Skin epidermis (tissue), 12 donors: Measurements from ENCODE around the gene NRSN2.
"Not testable (repeated sequence)": the region's sequence is repeated elsewhere in the genome, so short reads cannot be mapped to it uniquely, and the experiment has no call there.

ENCODE experiments used
- H3K27ac ChIP-seq, 21 experiments: fragments of 200-600 bp; sonication (generic) in 11 of 21; one replicate each; pipeline ENCODE4 v1.5.0; 2020; ENCODE audit warnings: mild to moderate bottlenecking in 3 of 21, inconsistent platforms in 2 of 21, moderate library complexity in 2 of 21
- H3K4me3 ChIP-seq, 7 experiments: fragments of 200-600 bp; sonication (generic) in 2 of 7; one replicate each; pipeline ENCODE4 v1.5.0; 2020; ENCODE audit warnings: inconsistent platforms in 2 of 7, mild to moderate bottlenecking in 2 of 7, moderate library complexity in 1 of 7

The NRSN2 gene

DNA sequence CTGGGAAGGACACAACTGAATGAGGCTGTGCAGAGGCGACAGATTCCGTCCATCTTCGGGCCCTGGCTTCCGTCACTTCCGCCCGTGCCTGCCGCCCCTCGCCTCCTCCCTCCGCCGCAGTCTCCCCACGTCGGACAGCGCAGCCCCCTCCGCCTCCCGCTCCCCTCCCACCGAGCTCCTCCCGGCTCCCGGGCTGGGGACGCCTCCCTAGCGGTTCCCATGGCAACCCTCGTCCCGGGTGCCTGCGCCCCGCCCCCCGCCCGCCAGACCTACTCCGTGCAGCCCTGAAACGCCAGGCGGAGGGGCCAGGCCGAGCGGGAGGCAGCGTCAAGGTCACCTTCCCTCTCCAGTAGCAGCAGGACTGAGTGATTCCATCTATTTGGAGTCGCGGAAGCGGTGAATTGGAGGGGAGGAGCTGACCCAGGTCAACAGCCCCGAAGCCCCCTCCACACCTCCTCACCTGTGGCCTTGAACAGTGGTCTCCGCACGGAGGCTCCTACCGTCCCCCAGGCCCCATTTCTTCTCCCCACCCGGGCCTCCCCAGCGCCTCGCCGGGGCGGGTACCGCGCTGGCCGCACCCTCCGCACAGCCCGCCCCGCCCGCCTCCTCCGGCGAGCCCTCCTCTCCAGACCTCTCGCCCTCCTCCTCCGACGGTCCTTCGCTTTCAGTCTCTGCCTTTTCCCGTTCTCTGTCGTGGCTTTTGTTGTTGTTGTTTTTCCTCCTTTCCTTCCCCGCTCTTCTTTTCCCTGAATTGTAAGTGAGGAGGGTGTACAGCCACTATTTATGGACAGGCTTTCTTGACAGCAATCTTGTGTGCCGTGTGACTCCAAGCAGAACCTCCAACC lies 951 bp downstream of the NRSN2 start:
- peak overlapping the region; percentile 65 to 84 (median 72) for H3K4me3 ChIP-seq
- peak overlapping the region; percentile 56 to 89 (median 81) for H3K27ac ChIP-seq

DNA sequence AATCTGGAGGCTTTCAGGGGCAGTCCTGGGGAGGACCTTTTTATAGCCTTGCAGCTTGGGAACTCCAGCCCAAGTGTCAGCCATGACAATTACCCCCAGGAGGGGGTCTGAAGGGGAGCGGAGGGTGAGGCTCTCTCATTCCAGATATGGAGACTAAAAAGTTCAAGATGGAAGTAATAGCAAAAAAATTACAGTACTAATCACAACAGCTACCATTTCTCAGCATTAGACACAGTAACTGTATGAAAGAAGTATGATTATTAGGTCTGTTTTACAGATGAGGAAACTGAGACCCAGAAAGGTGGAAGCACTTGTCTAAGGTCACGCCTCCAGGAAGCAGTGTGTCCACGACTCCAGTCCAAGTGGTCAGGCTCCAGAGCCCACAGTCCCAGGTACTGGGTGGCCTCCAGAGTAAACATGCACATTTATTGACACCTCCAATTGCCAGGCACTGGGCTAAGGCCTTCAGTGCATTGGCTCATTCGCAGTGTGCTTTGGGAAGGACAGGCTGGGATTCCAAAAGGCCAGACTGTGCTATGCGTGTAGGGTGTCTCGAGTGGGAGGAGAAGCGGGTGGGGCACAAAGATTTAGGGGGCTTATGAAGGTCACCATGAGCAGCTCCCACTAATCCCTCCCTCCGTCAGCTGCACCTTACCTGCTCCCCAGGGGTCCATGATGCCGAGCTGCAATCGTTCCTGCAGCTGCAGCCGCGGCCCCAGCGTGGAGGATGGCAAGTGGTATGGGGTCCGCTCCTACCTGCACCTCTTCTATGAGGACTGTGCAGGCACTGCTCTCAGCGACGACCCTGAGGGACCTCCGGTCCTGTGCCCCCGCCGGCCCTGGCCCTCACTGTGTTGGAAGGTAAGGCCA lies 2.3 kb downstream of the NRSN2 start:
- Histone ChIP-seq H3K27ac (no peak overlapping the region), H3K4me3 (no peak overlapping the region)

DNA sequence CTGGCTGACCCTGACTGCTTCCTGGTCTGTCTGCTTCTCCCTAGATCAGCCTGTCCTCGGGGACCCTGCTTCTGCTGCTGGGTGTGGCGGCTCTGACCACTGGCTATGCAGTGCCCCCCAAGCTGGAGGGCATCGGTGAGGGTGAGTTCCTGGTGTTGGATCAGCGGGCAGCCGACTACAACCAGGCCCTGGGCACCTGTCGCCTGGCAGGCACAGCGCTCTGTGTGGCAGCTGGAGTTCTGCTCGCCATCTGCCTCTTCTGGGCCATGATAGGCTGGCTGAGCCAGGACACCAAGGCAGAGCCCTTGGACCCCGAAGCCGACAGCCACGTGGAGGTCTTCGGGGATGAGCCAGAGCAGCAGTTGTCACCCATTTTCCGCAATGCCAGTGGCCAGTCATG lies 6.3 kb downstream of the NRSN2 start:
- Histone ChIP-seq H3K27ac (no peak overlapping the region), H3K4me3 (no peak overlapping the region)

DNA sequence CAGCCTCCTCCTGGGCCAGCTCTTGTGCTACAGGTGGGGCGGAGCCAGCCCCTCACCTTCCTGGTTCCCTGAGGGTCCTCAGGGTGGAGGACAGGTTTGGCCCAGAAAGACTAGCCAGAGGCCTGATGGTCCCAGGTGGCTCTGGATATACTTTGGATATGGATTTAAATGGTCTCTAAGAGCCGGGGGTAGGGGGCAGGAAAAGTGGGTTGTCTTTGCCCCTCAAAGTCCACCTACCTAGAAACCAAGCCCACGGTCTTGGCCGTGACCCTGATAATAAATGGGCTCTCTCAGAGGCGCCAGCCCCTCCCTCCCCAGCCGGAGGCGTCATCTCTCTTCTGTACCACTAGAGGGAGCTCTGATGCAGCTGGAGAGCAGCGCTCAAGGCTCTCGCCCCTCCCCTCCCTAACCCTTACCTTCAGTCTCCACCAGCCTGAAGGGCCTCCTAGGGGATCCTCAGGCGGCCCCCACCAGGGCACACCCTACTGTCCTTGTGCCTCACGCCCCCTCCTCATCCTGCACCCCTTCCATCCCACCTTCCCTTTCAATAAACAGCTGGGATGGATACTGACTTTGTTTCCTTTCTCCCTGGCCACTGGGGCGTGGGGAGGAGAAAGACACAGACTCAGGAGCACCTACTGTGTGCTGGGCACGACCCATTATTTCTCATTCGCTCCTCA lies 7.5 kb downstream of the NRSN2 start:
- H3K4me3 ChIP-seq, result no peak overlapping the region
- no peak overlapping the region for H3K27ac ChIP-seq

DNA sequence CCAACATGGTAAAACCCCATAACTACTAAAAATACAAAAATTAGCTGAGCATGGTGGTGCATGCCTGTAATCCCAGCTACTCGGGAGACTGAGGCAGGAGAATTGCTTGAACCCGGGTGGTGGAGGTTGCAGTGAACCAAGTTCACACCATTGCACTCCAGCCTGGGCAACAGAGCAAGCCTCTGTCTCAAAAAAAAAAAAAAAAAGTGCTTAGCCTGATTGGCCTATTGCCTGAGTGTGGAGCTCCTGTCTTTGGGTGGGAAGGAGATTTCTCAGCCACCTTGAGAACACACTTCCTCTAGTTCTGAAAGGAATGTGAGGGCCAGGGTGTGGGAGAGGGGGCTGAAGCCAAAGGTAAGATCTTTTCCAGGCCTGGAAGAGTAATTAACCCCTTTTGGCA lies 9.2 kb downstream of the NRSN2 start:
- H3K4me3 ChIP-seq, result not testable (repeated sequence)

DNA sequence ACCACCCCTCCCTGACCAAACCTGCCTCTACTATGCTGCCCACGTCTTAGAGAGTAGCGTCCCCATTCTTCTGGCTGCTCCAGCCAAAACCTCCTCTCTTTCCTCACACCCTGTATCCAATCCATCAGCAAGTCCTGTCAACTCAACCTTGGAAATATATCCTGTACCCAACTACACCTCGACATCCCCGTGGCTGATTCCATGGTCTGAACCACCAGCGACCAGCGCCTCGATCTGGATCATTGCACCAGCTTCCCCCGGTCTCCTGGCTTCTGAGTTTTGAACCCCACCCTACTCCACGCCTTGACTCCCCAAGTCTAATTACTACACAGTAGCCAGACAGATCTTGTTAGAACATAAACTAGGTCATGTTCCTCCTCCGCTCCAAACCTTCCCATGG lies 9.8 kb downstream of the NRSN2 start:
- peak overlapping the region in 2 of 21 experiments; percentile 14 to 47 for H3K27ac ChIP-seq
- H3K4me3 ChIP-seq, result no peak overlapping the region

More for the DNA sequence above, 9.2 kb downstream of the NRSN2 start:
- H3K27ac ChIP-seq, result peak overlapping the region in 2 of 21 experiments; percentile 14 to 47

DNA sequence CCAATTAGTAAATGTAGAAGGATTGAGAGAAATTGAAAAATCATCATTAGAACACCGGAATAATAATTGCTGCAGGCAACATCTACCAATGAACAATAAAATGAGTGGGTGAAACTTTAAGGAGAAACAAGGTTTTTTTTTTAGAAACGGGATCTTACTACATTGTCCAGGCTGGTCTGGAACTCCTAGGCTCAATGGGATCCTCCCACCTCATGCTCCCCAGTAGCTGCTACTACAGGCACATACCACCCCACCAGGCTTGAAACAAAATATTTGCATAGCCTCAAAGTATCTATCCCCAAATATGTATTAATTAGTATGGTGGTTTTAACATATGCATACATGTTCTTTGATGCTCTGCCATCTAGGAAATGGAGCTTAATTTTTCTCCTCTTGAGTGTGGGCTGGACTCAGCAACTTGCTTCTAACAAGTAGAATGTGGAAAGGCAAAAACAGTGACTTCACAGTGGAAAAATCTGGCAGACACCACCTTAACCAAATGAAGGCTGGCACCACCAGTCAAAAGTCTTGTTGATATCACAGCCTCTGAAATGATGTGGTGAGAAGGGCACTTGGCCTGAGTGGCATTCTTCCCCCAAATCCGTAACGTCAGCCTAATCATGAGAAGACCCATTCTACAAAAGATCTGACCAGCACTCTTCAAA lies 12.1 kb downstream of the NRSN2 start:
- peak overlapping the region in 2 of 21 experiments; percentile 7 to 14 for H3K27ac ChIP-seq
- no peak overlapping the region for H3K4me3 ChIP-seq

DNA sequence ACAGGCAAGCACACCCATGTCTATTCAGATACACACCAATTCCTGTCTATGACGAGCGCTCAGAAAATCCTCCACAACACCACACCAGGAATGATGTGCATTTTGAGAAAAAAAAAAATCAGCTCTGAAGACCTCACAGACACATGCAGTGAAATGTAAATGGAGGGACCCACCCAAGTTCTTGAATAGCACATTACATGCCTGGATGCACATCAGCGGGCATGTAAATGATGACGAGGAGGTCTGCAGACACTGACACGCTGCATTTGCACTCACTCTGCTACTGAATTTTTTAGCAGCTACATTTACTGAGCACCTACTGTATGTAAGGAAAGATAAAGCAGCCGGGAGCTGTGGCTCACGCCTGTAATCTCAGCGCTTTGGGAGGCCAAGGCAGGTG lies 14.7 kb downstream of the NRSN2 start:
- peak overlapping the region in 1 of 21 experiments; percentile 11 for H3K27ac ChIP-seq
- H3K4me3 ChIP-seq, result no peak overlapping the region

DNA sequence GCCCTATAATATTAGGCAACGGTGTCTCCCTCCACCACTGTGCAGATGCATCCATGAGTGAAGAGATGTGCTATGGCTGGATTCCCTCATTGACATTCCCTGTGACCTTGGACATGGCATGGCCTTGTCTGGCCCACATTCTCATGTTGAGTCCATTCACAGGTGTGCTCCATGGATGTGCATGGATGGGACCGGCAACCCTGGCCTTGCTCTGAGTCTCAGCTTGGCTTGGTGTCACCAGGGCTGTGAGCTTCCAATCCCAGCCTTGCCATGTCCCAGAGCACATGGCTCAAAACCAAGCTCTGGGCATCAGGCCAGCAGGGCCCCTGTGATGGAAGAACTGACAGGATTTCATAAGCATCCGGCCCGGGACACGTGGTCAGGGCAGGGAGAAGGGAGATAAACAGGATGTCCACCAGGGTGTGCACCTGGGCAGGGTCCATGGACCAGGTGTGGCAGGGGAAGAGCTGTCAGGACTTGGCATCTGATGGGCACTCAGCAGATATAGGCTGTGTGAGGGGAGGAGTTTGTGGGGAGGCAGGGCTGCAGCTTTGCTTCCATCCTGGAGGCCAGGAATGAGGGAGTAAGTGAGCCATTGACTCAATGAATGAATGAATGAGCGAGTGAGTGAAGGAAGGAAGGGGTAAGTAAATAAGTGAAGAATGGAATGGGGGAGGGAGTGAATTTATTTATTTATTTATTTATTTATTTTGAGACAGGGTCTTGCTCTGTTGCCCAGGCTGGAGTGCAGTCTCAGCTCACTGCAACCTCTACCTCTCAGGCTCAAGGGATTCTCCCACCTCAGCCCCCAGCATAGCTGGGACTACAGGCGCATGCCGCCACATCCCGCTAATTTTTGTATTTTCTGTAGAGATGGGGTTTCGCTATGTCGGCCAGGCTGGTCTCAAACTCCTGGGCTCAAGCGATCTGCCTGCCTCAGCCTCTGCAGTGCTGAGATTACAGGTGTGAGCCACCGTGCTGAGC lies 15.7 kb downstream of the NRSN2 start:
- Histone ChIP-seq H3K4me3 (no peak overlapping the region), H3K27ac (peak overlapping the region in 2 of 21 experiments; percentile 1 to 2)

DNA sequence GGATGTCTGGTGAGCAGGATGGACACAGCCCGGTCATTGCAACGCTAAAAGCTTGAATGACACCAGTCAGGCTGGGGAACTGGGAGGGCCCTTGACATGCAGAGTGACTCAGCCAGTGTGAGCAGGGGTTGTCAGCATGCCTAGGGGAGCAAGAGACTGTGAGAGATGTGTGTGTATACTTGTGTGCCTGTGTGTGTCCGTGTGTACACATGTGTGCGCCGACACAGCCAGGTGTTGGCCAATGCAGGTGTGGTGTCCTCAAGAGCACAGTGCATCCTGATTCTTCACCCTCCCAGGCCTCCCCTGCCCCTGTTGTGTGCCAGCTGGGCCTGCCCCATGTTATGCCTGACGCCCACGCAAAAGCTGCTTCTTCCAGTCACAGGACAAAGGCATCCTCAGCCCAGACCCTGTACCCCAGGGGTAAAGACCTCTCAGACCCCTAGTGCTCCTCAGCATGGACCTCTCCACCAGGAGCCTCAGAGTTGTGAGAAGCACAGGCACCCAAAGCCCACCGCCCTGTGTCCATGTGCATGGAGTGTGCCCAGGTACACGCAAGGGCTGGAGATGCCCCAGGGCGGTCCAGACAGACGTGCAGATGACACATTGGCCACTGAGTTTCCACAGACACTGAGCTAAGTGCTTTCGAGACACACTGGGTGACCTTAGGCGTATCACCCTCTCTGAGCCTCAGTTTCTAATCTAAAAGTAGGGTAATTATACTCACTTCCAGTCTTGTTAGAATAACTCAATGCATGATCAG lies 16.6 kb downstream of the NRSN2 start:
- H3K4me3 ChIP-seq, result no peak overlapping the region
- peak overlapping the region in 2 of 21 experiments; percentile 1 to 6 for H3K27ac ChIP-seq

DNA sequence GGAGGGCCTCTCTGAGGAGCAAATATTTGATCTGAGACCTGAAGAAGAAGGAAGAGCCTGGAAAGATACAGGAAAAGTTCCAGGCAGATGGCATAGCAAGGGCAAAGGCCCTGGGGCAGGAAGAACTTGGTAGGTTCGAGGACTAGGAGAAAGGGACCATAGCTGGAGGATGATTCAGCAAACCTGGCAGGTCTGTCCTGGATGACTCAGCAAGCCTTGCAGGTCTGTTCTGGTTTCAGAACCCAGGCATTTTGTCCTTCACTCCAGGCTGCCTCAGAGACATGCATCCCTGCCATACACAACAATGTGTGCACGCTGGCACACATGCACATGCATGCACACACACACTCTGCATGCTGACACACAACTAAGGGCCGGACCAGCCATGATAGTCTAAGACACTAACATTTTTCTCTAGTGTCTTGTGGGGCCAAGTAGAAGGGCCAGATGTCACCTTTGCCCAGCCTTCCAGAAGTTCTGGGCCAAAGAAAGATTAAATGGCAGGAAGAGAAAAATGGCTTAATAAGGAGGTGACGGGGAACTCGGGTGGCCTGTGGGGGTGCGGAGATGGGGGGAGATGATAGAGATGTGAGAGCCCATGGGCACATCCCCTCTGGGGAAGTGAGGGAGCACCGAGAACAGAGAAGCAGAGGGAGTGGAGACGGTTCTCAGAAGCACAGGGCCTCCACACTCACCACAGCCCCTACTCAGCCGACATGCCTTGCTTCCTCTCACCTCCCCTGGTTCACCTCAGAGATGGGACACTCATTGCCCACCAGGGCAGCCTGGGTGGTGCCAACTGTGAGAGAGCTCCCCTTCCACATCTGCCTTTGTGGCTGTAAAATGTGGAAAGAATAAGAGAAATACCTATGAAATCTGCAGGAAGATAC lies 18.2 kb downstream of the NRSN2 start:
- Histone ChIP-seq H3K4me3 (no peak overlapping the region), H3K27ac (peak overlapping the region in 8 of 21 experiments; percentile 11 to 69 (median 38))

DNA sequence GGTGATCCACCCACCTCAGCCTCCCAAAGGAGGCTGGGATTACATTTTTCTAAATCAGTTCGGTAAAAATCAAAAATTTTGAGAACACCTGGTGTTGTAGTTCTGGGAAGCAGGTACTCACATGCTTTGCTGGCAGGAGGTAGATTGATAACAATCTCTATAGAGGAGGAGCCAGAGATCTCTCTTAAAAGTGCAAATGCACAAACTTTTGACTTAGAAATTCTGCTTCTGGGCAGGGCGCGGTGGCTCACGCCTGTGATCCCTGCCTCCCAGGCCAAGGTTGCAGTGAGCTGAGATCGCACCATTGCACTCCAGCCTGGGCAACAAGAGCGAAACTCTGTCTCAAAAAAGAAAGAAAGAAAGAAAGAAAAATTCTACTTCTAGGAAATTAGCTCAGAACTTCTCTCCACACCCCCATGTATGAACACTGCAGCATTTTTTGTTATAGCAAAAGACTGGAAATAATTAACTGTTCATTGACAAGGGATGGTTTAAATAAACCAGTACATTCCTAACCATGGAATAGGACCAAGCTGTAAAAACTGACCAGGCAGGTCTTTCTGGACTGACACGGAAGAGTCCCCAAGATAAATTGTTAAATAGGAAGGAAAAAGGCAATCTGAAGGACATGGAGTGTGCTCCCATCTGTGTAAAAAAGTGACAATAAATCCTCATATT lies 19.3 kb downstream of the NRSN2 start:
- H3K4me3 ChIP-seq, result no peak overlapping the region
- H3K27ac ChIP-seq, result peak overlapping the region in 9 of 21 experiments; percentile 8 to 69 (median 34)

DNA sequence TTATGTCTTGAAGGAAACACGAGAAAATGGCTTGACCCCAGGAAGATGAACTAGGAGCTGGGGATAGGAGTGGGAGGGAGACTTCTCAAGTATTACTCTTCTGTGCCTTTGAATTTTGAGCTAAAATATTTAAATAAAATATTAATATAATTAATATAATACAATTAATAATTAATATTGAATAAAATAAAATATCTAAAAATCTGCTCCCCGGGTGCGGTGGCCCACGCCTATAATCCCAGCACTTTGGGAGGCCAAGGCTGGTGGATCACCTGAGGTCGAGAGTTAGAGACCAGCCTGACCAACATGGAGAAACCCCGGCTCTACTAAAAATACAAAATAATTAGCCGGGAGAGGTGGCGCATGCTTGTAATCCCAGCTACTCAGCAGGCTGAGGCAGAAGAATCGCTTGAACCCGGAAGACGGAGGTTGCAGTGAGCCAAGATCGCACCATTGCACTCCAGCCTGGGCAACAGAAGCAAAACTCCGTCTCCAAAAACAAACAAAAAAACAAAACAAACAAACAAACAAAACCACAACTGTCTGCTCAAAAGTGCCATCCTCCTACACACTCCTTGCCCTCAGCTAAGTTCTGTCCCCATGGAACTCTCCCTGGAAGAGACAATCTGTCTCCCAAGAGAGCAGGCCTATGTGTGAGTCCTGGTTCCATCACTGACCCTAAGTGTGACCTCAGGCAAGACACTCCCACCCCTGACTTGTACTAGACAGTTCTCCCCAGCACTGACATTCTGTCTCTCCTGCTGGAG lies 20.0 kb downstream of the NRSN2 start:
- Histone ChIP-seq H3K27ac (peak overlapping the region in 8 of 21 experiments; percentile 8 to 69 (median 25)), H3K4me3 (no peak overlapping the region)

DNA sequence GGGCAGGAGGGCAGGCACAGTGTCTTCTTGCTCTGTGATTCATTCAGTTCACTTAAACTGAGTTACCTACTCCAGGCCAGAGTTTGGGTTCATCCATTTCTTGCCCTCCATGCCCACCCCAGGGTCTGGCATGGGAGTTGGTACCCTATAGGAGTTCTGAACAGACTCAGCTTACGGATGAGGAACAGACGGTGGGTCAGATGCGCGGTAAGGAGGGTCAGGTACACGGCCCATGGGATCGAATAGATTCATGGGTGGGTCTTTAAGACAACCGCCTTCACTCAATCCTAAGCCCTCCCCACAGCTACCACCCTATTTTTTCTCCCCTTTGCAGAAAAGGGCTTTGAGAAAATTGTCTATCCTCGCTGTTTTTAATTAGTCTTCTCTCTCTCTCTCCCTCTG lies 20.6 kb downstream of the NRSN2 start:
- H3K27ac ChIP-seq, result peak overlapping the region in 1 of 21 experiments; percentile 31
- no peak overlapping the region for H3K4me3 ChIP-seq

DNA sequence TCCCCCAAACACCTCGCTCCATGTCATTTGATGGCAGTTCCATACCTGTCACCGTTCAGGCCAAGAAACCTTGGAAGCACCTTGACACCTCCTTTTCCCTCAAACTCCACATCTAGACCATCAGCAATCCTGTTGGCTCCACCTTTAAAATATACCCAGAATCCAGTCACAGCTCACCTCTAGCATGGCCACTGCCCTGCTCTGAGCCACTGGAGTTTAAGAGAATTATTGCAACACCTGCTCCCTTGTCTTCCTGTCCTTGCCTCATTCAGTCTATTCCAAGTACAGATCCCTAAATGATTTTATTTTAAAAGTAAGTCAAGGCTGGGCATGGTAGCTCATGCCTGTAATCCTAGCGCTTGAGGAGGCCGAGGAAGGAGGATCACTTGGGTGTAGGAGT lies 22.0 kb downstream of the NRSN2 start:
- no peak overlapping the region for H3K4me3 ChIP-seq
- H3K27ac ChIP-seq, result no peak overlapping the region
